ENCODE measurements around the gene CPT1C. TPM values are rescaled to one million over a fixed set of nuclear protein-coding genes. Genes with fewer than 3 reads are reported as not detected.
A peak's percentile ranks its signal among the peaks of the same experiment; 100 is the strongest.

The CPT1C gene
- total and polyA plus RNA-seq, 2 of the 4 experiments (the other 2 are of a cell fraction), result 14.2 to 56.1 TPM

- Histone ChIP-seq H4K5ac (ENCODE audit: low read depth, low read length) (peak overlapping the region; percentile 21; the same call in 1 of the 2 replicates), H3K27me3 (ENCODE audit: control insufficient read depth, insufficient read depth, low read length) (no peaks in the 10 kb centered on the region), H4K20me1 (ENCODE audit: insufficient read depth, low read length) (no peaks in the 10 kb centered on the region), H3K4me2 (ENCODE audit: low read depth, low read length) (no peak overlapping the region), H2BK15ac (ENCODE audit: low read depth, low read length) (no peak overlapping the region), H3K79me1 (ENCODE audit: low read depth in 1 of 2, low read length in 2 of 2) (no peaks in the 10 kb centered on the region), H4K91ac (ENCODE audit: insufficient read depth, low read depth, low read length) (no peak overlapping the region), H3K23ac (ENCODE audit: low read depth, low read length) (no peak overlapping the region), H3K9me1 (ENCODE audit: insufficient read depth, low read length) (0 out of 2 replicates have a peak, but pooled peaks cover 3% of the 10 kb centered on the region), H3K9ac (ENCODE audit: low read depth, low read length) (no peak overlapping the region), H3K4me3 (ENCODE audit: insufficient read depth, low read depth, low read length) (no peak overlapping the region), H3K4ac (ENCODE audit: low read depth, low read length) (no peak overlapping the region), H2BK5ac (ENCODE audit: low read depth, low read length, poor library complexity, severe bottlenecking) (no peak overlapping the region), H3K18ac (ENCODE audit: low read depth, low read length) (no peak overlapping the region), H3K36me3 (ENCODE audit: control insufficient read depth, insufficient read depth, low read length) (no peaks in the 10 kb centered on the region), H2AFZ (replicated peaks; ENCODE audit: low read length, poor library complexity) (peak overlapping the region; percentile 72), H3K27ac (ENCODE audit: insufficient read depth, low read length) (no peak overlapping the region), H3K14ac (replicated peaks; ENCODE audit: low read depth, low read length) (no peak overlapping the region), H3K56ac (ENCODE audit: extremely low read depth, insufficient read depth, low read length) (no peak overlapping the region), H3K9me3 (ENCODE audit: control insufficient read depth, insufficient read depth, low read length) (no peaks in the 10 kb centered on the region), H3K4me1 (ENCODE audit: control insufficient read depth, insufficient read depth, low read length) (peaks cover 10% of the 10 kb centered on the region), H2BK20ac (ENCODE audit: low read depth, low read length) (no peak overlapping the region), H4K8ac (ENCODE audit: low read depth in 2 of 2, low read length in 2 of 2) (peak overlapping the region in 1 of 2 experiments; percentile 24; a peak in 2 of 4 replicates), H2AK5ac (ENCODE audit: low read depth, low read length) (no peak overlapping the region), H2BK120ac (ENCODE audit: low read depth, low read length) (no peak overlapping the region), H2AK9ac (replicated peaks; ENCODE audit: low read depth, low read length, poor library complexity) (no peak overlapping the region)
- dilution Hi-C loops (cut with HindIII; ENCODE audit: low sequenced_read_pairs, unreplicated experiment) (no loop called here), intact Hi-C loops (cut with micrococcal nuclease) (no loop called here), in situ Hi-C loops (cut with MboI; ENCODE audit: low sequenced_read_pairs) (no loop called here)
- ATAC-seq (ENCODE audit: low read depth) (no peak), DNase-seq (peak; percentile 56)
- ChIA-PET POLR2A (ENCODE audit: unreplicated experiment) (no interaction called here), CTCF (no interaction called here)
- no peak for TF ChIP-seq BHLHE40 (IDR thresholded peaks at IDR 0.05; ENCODE audit: low read depth, low read length)
- no peak for TF ChIP-seq MXI1 (IDR thresholded peaks at IDR 0.05; ENCODE audit: borderline replicate concordance, low read depth, low read length)
- TF ChIP-seq, protein P1, sequence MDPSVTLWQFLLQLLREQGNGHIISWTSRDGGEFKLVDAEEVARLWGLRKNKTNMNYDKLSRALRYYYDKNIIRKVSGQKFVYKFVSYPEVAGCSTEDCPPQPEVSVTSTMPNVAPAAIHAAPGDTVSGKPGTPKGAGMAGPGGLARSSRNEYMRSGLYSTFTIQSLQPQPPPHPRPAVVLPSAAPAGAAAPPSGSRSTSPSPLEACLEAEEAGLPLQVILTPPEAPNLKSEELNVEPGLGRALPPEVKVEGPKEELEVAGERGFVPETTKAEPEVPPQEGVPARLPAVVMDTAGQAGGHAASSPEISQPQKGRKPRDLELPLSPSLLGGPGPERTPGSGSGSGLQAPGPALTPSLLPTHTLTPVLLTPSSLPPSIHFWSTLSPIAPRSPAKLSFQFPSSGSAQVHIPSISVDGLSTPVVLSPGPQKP (IDR thresholded peaks at IDR 0.05; ENCODE audit: borderline replicate concordance, low read depth, low read length), result no peak
- TF ChIP-seq, protein P2, sequence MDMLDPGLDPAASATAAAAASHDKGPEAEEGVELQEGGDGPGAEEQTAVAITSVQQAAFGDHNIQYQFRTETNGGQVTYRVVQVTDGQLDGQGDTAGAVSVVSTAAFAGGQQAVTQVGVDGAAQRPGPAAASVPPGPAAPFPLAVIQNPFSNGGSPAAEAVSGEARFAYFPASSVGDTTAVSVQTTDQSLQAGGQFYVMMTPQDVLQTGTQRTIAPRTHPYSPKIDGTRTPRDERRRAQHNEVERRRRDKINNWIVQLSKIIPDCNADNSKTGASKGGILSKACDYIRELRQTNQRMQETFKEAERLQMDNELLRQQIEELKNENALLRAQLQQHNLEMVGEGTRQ (IDR thresholded peaks at IDR 0.05; ENCODE audit: low read depth, low read length), result no peak
- TF ChIP-seq SMC3 (IDR thresholded peaks at IDR 0.05; ENCODE audit: low read depth, low read length), result peak; percentile 23; the same call in 1 of the 2 replicates
- TF ChIP-seq POLR2A (IDR thresholded peaks at IDR 0.05; ENCODE audit: low read depth, low read length), result no peak
- TF ChIP-seq RFX5 (IDR thresholded peaks at IDR 0.05; ENCODE audit: low read depth, low read length), result no peak
- TF ChIP-seq, protein P3, sequence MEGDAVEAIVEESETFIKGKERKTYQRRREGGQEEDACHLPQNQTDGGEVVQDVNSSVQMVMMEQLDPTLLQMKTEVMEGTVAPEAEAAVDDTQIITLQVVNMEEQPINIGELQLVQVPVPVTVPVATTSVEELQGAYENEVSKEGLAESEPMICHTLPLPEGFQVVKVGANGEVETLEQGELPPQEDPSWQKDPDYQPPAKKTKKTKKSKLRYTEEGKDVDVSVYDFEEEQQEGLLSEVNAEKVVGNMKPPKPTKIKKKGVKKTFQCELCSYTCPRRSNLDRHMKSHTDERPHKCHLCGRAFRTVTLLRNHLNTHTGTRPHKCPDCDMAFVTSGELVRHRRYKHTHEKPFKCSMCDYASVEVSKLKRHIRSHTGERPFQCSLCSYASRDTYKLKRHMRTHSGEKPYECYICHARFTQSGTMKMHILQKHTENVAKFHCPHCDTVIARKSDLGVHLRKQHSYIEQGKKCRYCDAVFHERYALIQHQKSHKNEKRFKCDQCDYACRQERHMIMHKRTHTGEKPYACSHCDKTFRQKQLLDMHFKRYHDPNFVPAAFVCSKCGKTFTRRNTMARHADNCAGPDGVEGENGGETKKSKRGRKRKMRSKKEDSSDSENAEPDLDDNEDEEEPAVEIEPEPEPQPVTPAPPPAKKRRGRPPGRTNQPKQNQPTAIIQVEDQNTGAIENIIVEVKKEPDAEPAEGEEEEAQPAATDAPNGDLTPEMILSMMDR (conservative IDR thresholded peaks at IDR 0.05; ENCODE audit: low read depth, low read length), result peak; percentile 43
- TF ChIP-seq RAD21 (IDR thresholded peaks at IDR 0.05; ENCODE audit: low read length), result peak; percentile 52
- TF ChIP-seq FOS (IDR thresholded peaks at IDR 0.05; ENCODE audit: low read depth, low read length), result no peak
- no TSS peak for BruUV-seq (replicated peaks)
- 90% methylated on average over 9 of the region's 16 CpGs; no CpG with 5 or more reads in 1 of the 2 experiments for WGBS, 2 experiments (ENCODE audit: extremely low coverage in 2 of 2, insufficient read length in 1 of 2)
These were observed 70.9 kb downstream of the CPT1C start for GRCh38 chr19:49761625-49762311.
